Right lobe of liver (tissue), 4 donors: ENCODE results near the gene TENM4.

Source experiments
- CTCF ChIP-seq, 4 donors: fragments of 200-600 bp in 3 of 4; fragments of 450-650 bp in 1 of 4; IDR thresholded peaks; one replicate each; pipeline versions ENCODE4 v1.5.1 to v1.8.0; 2016 to 2022; ENCODE audit warnings: antibody characterized with exemption in 4 of 4, mild to moderate bottlenecking in 2 of 4
- POLR2A ChIP-seq: fragments of 450-650 bp; IDR thresholded peaks from one replicate; pipeline ENCODE4 v1.6.1; 2017; ENCODE audit warnings: antibody characterized with exemption, mild to moderate bottlenecking
- donor health status: DM: no; HTN: no; CAD: no.
- donor health status: DM: no; HTN: no; CAD: no.
- donor health status: DM: no; HTN: yes; CAD: no.

- TF ChIP-seq CTCF (IDR thresholded peaks at IDR 0.05) (no peak), POLR2A (no peak)
Measured at GRCh38 chr11:78952175-78952574, 488.7 kb downstream of the TENM4 start.
